PC-9 (cell line): ENCODE measurements around the gene SIAE.

ENCODE experiments used
- EZH2 ChIP-seq: fragments of 200-600 bp; sonication (generic); IDR thresholded peaks from 2 replicates; pipeline ENCODE4 v1.8.0; 2017; ENCODE audit warnings: antibody characterized with exemption, low read depth
- TF ChIP-seq, protein P1 (sequence below): fragments of 200-600 bp; sonication (generic); conservative IDR thresholded peaks from 2 replicates; pipeline ENCODE4 v1.6.1; 2017; ENCODE audit warnings: mixed run types, antibody characterized with exemption, mild to moderate bottlenecking, moderate library complexity

GRCh38 chr11:124716591-124716990 is 43.1 kb upstream of the SIAE start:
- TF ChIP-seq, protein P1, sequence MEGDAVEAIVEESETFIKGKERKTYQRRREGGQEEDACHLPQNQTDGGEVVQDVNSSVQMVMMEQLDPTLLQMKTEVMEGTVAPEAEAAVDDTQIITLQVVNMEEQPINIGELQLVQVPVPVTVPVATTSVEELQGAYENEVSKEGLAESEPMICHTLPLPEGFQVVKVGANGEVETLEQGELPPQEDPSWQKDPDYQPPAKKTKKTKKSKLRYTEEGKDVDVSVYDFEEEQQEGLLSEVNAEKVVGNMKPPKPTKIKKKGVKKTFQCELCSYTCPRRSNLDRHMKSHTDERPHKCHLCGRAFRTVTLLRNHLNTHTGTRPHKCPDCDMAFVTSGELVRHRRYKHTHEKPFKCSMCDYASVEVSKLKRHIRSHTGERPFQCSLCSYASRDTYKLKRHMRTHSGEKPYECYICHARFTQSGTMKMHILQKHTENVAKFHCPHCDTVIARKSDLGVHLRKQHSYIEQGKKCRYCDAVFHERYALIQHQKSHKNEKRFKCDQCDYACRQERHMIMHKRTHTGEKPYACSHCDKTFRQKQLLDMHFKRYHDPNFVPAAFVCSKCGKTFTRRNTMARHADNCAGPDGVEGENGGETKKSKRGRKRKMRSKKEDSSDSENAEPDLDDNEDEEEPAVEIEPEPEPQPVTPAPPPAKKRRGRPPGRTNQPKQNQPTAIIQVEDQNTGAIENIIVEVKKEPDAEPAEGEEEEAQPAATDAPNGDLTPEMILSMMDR, result no peak
- TF ChIP-seq EZH2, result no peak
